ENCODE results near the gene BTBD7.

DNA sequence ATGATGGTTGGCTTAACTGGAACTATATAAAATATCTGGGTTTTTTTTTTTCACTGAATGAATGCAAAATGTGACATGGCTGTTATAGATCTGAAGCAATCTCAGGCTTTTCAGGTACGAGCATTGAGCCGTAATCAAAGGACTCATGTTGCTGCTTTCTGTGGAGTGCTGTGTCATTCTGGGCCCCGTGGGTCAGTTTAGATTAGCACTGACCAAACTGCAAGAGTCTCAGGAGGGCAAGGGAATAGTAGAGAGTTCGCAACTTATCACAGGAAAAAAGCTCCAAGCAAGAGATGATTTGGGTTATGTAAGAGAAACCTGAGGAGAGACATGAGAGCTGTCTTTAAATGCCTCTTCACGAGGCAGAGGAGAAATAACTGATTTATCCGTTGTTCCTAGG, 66.7 kb downstream of the BTBD7 start:
- TF ChIP-seq POLR2A (IDR thresholded peaks at IDR 0.05; ENCODE audit: low read length), result no peak
- no peak for TF ChIP-seq GATA1 (IDR thresholded peaks at IDR 0.05; ENCODE audit: low read depth, low read length)

Measured in erythroblast (primary cell).